PC-3 (cell line): Measurements from ENCODE around the gene ZSCAN9.
A peak's percentile ranks its signal among the peaks of the same experiment; 100 is the strongest.

Experiments used
- EZH2 ChIP-seq: fragments of 300-600 bp; sonication (generic); IDR thresholded peaks from one replicate; pipeline ENCODE4 v1.6.1; 2017; ENCODE audit warnings: antibody characterized with exemption, mild to moderate bottlenecking, low read length; ENCODE audit not compliant: unreplicated experiment
- TF ChIP-seq, protein P1 (sequence below): fragments of 300-600 bp; sonication (generic); conservative IDR thresholded peaks from 2 replicates; pipeline ENCODE4 v1.5.1; 2017; ENCODE audit warnings: antibody characterized with exemption, low read depth, mild to moderate bottlenecking, low read length

DNA sequence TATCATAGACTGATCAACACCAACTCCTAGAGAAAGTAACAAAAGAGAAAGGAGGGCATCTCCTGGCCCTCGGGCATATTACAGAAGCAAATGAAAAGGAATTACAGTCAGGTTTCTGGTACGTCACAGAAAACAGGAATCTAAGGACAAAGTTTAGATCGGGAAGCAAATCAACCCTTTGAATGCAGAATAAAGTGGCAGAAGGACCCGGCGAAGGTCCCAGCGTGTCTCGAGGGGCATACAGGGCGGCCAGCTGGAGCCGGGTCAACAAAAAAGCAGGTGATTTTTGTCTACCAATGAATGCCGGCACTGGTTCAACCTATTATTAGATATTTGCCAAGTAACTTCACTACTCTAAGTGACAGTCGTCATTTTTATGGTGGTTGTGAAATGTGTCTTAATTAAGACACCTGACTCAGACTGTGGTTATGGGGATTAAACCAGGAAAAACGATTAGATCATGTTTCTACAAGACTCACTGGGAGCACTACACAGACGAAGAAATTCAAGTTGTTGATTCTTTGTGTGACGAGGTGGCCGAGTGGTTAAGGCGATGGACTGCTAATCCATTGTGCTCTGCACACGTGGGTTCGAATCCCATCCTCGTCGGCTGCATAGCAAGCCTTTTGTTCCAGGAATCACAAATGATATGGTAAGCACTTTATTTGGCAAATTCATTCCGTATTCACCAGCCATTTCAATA, 12.4 kb upstream of the ZSCAN9 start:
- TF ChIP-seq, protein P1, sequence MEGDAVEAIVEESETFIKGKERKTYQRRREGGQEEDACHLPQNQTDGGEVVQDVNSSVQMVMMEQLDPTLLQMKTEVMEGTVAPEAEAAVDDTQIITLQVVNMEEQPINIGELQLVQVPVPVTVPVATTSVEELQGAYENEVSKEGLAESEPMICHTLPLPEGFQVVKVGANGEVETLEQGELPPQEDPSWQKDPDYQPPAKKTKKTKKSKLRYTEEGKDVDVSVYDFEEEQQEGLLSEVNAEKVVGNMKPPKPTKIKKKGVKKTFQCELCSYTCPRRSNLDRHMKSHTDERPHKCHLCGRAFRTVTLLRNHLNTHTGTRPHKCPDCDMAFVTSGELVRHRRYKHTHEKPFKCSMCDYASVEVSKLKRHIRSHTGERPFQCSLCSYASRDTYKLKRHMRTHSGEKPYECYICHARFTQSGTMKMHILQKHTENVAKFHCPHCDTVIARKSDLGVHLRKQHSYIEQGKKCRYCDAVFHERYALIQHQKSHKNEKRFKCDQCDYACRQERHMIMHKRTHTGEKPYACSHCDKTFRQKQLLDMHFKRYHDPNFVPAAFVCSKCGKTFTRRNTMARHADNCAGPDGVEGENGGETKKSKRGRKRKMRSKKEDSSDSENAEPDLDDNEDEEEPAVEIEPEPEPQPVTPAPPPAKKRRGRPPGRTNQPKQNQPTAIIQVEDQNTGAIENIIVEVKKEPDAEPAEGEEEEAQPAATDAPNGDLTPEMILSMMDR, result peak; percentile 56
- no peak for TF ChIP-seq EZH2
